ENCODE data around the gene CALHM2. TPM values are rescaled to one million over a fixed set of nuclear protein-coding genes. Genes with fewer than 3 reads are reported as not detected.

Gene CALHM2
- total and polyA plus RNA-seq, 2 of the 4 experiments (the other 2 are of a cell fraction): 2.5 to 7.9 TPM

DNA sequence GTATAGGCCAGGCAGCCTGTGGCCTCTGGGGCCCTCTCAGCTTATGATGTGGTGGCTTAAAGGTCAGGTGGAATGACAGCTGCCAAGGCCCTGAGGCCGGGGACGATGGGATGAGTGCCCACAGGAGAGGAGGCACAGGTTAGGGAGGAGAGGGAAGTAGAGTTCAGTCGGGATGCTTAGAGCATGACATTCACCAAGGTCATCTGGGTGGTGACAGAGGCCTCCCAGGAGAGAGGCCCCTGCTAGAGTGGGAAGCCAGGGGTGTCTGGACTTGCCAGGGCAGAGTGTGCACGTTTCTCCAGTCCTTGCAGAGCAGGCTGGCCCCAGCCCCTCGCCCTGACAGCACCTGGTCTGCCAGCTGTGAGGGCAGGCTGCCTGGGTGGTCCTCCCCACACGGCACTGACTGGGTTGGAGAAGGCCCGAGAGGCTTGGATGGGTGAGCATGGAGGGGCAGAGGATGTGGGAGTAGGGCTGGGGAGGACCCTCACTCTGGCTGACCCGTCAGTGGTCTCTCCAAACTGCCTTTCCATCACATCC lies 5.1 kb upstream of the CALHM2 start:
- POLR2A ChIA-PET (ENCODE audit: unreplicated experiment): no interaction called here
- WGBS, 2 experiments (ENCODE audit: extremely low coverage in 2 of 2, insufficient read length in 1 of 2): 20% methylated on average over 1 of the region's 8 CpGs; no CpG with 5 or more reads in 1 of the 2 experiments
- dilution Hi-C loops (cut with HindIII; ENCODE audit: low sequenced_read_pairs, unreplicated experiment): no loop called here

More for the DNA sequence above, 5.1 kb upstream of the CALHM2 start:
- in situ Hi-C loops (cut with MboI; ENCODE audit: low sequenced_read_pairs): no loop called here
- no TSS peak for BruUV-seq (replicated peaks)
- Histone ChIP-seq H2BK120ac (ENCODE audit: low read depth, low read length) (no peak overlapping the region), H3K27ac (ENCODE audit: insufficient read depth, low read length) (no peak overlapping the region), H4K5ac (ENCODE audit: low read depth, low read length) (no peak overlapping the region), H3K23ac (ENCODE audit: low read depth, low read length) (no peak overlapping the region; the same call in 1 of the 2 replicates), H2BK15ac (ENCODE audit: low read depth, low read length) (no peak overlapping the region), H3K27me3 (ENCODE audit: control insufficient read depth, insufficient read depth, low read length) (peaks cover 14% of the 10 kb centered on the region), H3K9me1 (ENCODE audit: insufficient read depth, low read length) (no peaks in the 10 kb centered on the region), H3K4ac (ENCODE audit: low read depth, low read length) (no peak overlapping the region), H4K20me1 (ENCODE audit: insufficient read depth, low read length) (no peaks in the 10 kb centered on the region), H2AK5ac (ENCODE audit: low read depth, low read length) (no peak overlapping the region), H2AFZ (replicated peaks; ENCODE audit: low read length, poor library complexity) (no peak overlapping the region), H3K36me3 (ENCODE audit: control insufficient read depth, insufficient read depth, low read length) (no peaks in the 10 kb centered on the region), H3K56ac (ENCODE audit: extremely low read depth, insufficient read depth, low read length) (no peak overlapping the region), H3K9ac (ENCODE audit: low read depth, low read length) (no peak overlapping the region), H3K79me1 (ENCODE audit: low read depth in 1 of 2, low read length in 2 of 2) (no peaks in the 10 kb centered on the region), H2BK5ac (ENCODE audit: low read depth, low read length, poor library complexity, severe bottlenecking) (no peak overlapping the region), H3K18ac (ENCODE audit: low read depth, low read length) (no peak overlapping the region), H3K14ac (replicated peaks; ENCODE audit: low read depth, low read length) (no peak overlapping the region), H3K4me1 (ENCODE audit: control insufficient read depth, insufficient read depth, low read length) (peaks cover 6% of the 10 kb centered on the region; the same call in 1 of the 2 replicates), H4K8ac (ENCODE audit: low read depth in 2 of 2, low read length in 2 of 2) (no peak overlapping the region), H2AK9ac (replicated peaks; ENCODE audit: low read depth, low read length, poor library complexity) (no peak overlapping the region), H3K4me2 (ENCODE audit: low read depth, low read length) (no peak overlapping the region), H3K9me3 (ENCODE audit: control insufficient read depth, insufficient read depth, low read length) (no peaks in the 10 kb centered on the region), H3K4me3 (ENCODE audit: insufficient read depth, low read depth, low read length) (no peak overlapping the region), H4K91ac (ENCODE audit: insufficient read depth, low read depth, low read length) (no peak overlapping the region), H2BK20ac (ENCODE audit: low read depth, low read length) (no peak overlapping the region)
- ATAC-seq (ENCODE audit: low read depth) (no peak), DNase-seq (no peak)
- CTCF ChIA-PET: no interaction called here
- TF ChIP-seq, protein P1, sequence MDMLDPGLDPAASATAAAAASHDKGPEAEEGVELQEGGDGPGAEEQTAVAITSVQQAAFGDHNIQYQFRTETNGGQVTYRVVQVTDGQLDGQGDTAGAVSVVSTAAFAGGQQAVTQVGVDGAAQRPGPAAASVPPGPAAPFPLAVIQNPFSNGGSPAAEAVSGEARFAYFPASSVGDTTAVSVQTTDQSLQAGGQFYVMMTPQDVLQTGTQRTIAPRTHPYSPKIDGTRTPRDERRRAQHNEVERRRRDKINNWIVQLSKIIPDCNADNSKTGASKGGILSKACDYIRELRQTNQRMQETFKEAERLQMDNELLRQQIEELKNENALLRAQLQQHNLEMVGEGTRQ (IDR thresholded peaks at IDR 0.05; ENCODE audit: low read depth, low read length): no peak
- no peak for TF ChIP-seq RCOR1 (IDR thresholded peaks at IDR 0.05; ENCODE audit: insufficient replicate concordance, low read length)
- no peak for TF ChIP-seq RFX5 (IDR thresholded peaks at IDR 0.05; ENCODE audit: low read depth, low read length)
- no peak for TF ChIP-seq BHLHE40 (IDR thresholded peaks at IDR 0.05; ENCODE audit: low read depth, low read length)
- TF ChIP-seq, protein P2, sequence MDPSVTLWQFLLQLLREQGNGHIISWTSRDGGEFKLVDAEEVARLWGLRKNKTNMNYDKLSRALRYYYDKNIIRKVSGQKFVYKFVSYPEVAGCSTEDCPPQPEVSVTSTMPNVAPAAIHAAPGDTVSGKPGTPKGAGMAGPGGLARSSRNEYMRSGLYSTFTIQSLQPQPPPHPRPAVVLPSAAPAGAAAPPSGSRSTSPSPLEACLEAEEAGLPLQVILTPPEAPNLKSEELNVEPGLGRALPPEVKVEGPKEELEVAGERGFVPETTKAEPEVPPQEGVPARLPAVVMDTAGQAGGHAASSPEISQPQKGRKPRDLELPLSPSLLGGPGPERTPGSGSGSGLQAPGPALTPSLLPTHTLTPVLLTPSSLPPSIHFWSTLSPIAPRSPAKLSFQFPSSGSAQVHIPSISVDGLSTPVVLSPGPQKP (IDR thresholded peaks at IDR 0.05; ENCODE audit: borderline replicate concordance, low read depth, low read length): no peak
- TF ChIP-seq, protein P3, sequence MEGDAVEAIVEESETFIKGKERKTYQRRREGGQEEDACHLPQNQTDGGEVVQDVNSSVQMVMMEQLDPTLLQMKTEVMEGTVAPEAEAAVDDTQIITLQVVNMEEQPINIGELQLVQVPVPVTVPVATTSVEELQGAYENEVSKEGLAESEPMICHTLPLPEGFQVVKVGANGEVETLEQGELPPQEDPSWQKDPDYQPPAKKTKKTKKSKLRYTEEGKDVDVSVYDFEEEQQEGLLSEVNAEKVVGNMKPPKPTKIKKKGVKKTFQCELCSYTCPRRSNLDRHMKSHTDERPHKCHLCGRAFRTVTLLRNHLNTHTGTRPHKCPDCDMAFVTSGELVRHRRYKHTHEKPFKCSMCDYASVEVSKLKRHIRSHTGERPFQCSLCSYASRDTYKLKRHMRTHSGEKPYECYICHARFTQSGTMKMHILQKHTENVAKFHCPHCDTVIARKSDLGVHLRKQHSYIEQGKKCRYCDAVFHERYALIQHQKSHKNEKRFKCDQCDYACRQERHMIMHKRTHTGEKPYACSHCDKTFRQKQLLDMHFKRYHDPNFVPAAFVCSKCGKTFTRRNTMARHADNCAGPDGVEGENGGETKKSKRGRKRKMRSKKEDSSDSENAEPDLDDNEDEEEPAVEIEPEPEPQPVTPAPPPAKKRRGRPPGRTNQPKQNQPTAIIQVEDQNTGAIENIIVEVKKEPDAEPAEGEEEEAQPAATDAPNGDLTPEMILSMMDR (conservative IDR thresholded peaks at IDR 0.05; ENCODE audit: low read depth, low read length): no peak
- TF ChIP-seq MXI1 (IDR thresholded peaks at IDR 0.05; ENCODE audit: borderline replicate concordance, low read depth, low read length): no peak
- no peak for TF ChIP-seq MAZ (IDR thresholded peaks at IDR 0.05; ENCODE audit: borderline replicate concordance, low read depth, low read length)
- TF ChIP-seq CEBPB (IDR thresholded peaks at IDR 0.05; ENCODE audit: low read depth, low read length): no peak
- TF ChIP-seq CHD1 (IDR thresholded peaks at IDR 0.05; ENCODE audit: low read depth, low read length): no peak
- TF ChIP-seq RAD21 (IDR thresholded peaks at IDR 0.05; ENCODE audit: low read length): no peak
- intact Hi-C loops (cut with micrococcal nuclease): no loop called here
